Measurements from ENCODE around the gene CTDP1. TPM values are rescaled to one million over a fixed set of nuclear protein-coding genes. Genes with fewer than 3 reads are reported as not detected.

Gene CTDP1
- total RNA-seq, 1 donor from 2014 or later = 23.3 TPM

- no peaks in the 10 kb centered on the region for H3K4me1 ChIP-seq
- H3K27ac ChIP-seq = no peak overlapping the region
- intact Hi-C loops (cut with DNase I) = no loop called here
- no peak overlapping the region for H3K4me3 ChIP-seq
- TF ChIP-seq POLR2AphosphoS5 (IDR thresholded peaks at IDR 0.05; ENCODE audit: insufficient read depth in 1 of 2, low read depth in 1 of 2) (no peak), POLR2A (IDR thresholded peaks at IDR 0.05) (no peak)
- H3K36me3 ChIP-seq = no peaks in the 10 kb centered on the region
- H3K27me3 ChIP-seq = no peaks in the 10 kb centered on the region
- no peaks in the 10 kb centered on the region for H3K9me3 ChIP-seq
- DNase-seq (ENCODE audit: extremely low spot score in 2 of 2) = no peak
Measured at GRCh38 chr18:79789091-79789891, 109.7 kb downstream of the CTDP1 start.

- no peak for DNase-seq (ENCODE audit: extremely low spot score in 2 of 2)
- intact Hi-C loops (cut with DNase I) = no loop called here
- H3K27me3 ChIP-seq = no peaks in the 10 kb centered on the region
Measured at GRCh38 chr18:79789901-79790890, 110.6 kb downstream of the CTDP1 start.

GRCh38 chr18:79790996-79791972, 111.7 kb downstream of the CTDP1 start:
- H3K27me3 ChIP-seq = no peaks in the 10 kb centered on the region
- H3K4me1 ChIP-seq = no peaks in the 10 kb centered on the region
- H3K36me3 ChIP-seq = no peaks in the 10 kb centered on the region
- no peak for TF ChIP-seq POLR2A (IDR thresholded peaks at IDR 0.05)
- TF ChIP-seq POLR2AphosphoS5 (IDR thresholded peaks at IDR 0.05; ENCODE audit: insufficient read depth in 1 of 2, low read depth in 1 of 2) = no peak
- TF ChIP-seq CTCF (IDR thresholded peaks at IDR 0.05) = no peak
- DNase-seq (ENCODE audit: extremely low spot score in 2 of 2) = no peak
- H3K4me3 ChIP-seq = no peak overlapping the region
- intact Hi-C loops (cut with DNase I) = no loop called here
- H3K27ac ChIP-seq = no peak overlapping the region
- H3K9me3 ChIP-seq = no peaks in the 10 kb centered on the region

More at GRCh38 chr18:79789901-79790890, 110.6 kb downstream of the CTDP1 start:
- Histone ChIP-seq H3K27ac (no peak overlapping the region), H3K4me1 (no peaks in the 10 kb centered on the region), H3K36me3 (no peaks in the 10 kb centered on the region), H3K4me3 (no peak overlapping the region), H3K9me3 (no peaks in the 10 kb centered on the region)
- no peak for TF ChIP-seq POLR2A (IDR thresholded peaks at IDR 0.05)

- Histone ChIP-seq H3K27me3 (no peaks in the 10 kb centered on the region), H3K4me3 (no peak overlapping the region), H3K36me3 (no peaks in the 10 kb centered on the region), H3K9me3 (no peaks in the 10 kb centered on the region), H3K4me1 (peaks cover under 1% of the 10 kb centered on the region), H3K27ac (no peak overlapping the region)
- DNase-seq (ENCODE audit: extremely low spot score in 2 of 2) = no peak
- intact Hi-C loops (cut with DNase I) = no loop called here
- TF ChIP-seq POLR2AphosphoS5 (IDR thresholded peaks at IDR 0.05; ENCODE audit: insufficient read depth in 1 of 2, low read depth in 1 of 2) = no peak
- no peak for TF ChIP-seq POLR2A (IDR thresholded peaks at IDR 0.05)
Measured at GRCh38 chr18:79792096-79792987, 112.7 kb downstream of the CTDP1 start.

GRCh38 chr18:79792988-79793355, 113.4 kb downstream of the CTDP1 start:
- intact Hi-C loops (cut with DNase I) = no loop called here
- H3K4me3 ChIP-seq = no peak overlapping the region
- H3K9me3 ChIP-seq = no peaks in the 10 kb centered on the region
- H3K36me3 ChIP-seq = no peaks in the 10 kb centered on the region
- TF ChIP-seq POLR2A (IDR thresholded peaks at IDR 0.05) (no peak), POLR2AphosphoS5 (IDR thresholded peaks at IDR 0.05; ENCODE audit: insufficient read depth in 1 of 2, low read depth in 1 of 2) (no peak), CTCF (IDR thresholded peaks at IDR 0.05) (no peak)
- DNase-seq (ENCODE audit: extremely low spot score in 2 of 2) = no peak
- H3K4me1 ChIP-seq = peaks cover 7% of the 10 kb centered on the region
- peaks cover 5% of the 10 kb centered on the region for H3K27me3 ChIP-seq
- no peak overlapping the region for H3K27ac ChIP-seq
